ENCODE data around the gene LRRC3. TPM values are rescaled to one million over a fixed set of nuclear protein-coding genes. Genes with fewer than 3 reads are reported as not detected.
"Not testable (repeated sequence)": the region's sequence is repeated elsewhere in the genome, so short reads cannot be mapped to it uniquely, and the experiment has no call there.

Gene LRRC3
- total and polyA plus RNA-seq, 4 donors = 1.4 to 3.6 (median 2.4) TPM

GRCh38 chr21:44414291-44415072 is 40.8 kb upstream of the LRRC3 start:
- Histone ChIP-seq H3K36me3 (ENCODE audit: control insufficient read depth in 4 of 4, insufficient read depth in 4 of 4, low read length in 4 of 4) (no peaks in the 10 kb centered on the region), H3K9ac (ENCODE audit: insufficient read depth in 1 of 2, low read length in 2 of 2) (no peak overlapping the region), H3K9me3 (ENCODE audit: control insufficient read depth in 4 of 4, insufficient read depth in 3 of 4, low read length in 3 of 4) (peaks cover 0 to 2% (median under 1%) of the 10 kb centered on the region in 4 donors), H3K27me3 (ENCODE audit: control insufficient read depth in 3 of 3, insufficient read depth in 3 of 3, low read length in 2 of 3) (no peaks in the 10 kb centered on the region), H3K4me1 (ENCODE audit: control insufficient read depth in 5 of 5, insufficient read depth in 5 of 5, low read length in 5 of 5) (no peaks in the 10 kb centered on the region), H3K27ac (ENCODE audit: low read depth in 1 of 2, low read length in 1 of 2) (no peak overlapping the region), H3K4me3 (no peak overlapping the region)
- WGBS, 2 donors = 87 to 90% methylated on average over 30 of the region's 30 CpGs
- TF ChIP-seq CTCF (IDR thresholded peaks at IDR 0.05; ENCODE audit: control extremely low read depth, extremely low read depth) = no peak
- ATAC-seq (ENCODE audit: insufficient read depth, low FRiP score) (no peak), DNase-seq (peak in 2 of 3 donors; percentile 28 to 51)

GRCh38 chr21:44415073-44416025 is 40.0 kb upstream of the LRRC3 start:
- Histone ChIP-seq H3K36me3 (ENCODE audit: control insufficient read depth in 4 of 4, insufficient read depth in 4 of 4, low read length in 4 of 4) (no peaks in the 10 kb centered on the region), H3K4me1 (ENCODE audit: control insufficient read depth in 5 of 5, insufficient read depth in 5 of 5, low read length in 5 of 5) (no peaks in the 10 kb centered on the region), H3K4me3 (no peak overlapping the region), H3K9me3 (ENCODE audit: control insufficient read depth in 4 of 4, insufficient read depth in 3 of 4, low read length in 3 of 4) (peaks cover 0 to 6% (median under 1%) of the 10 kb centered on the region in 4 donors), H3K9ac (ENCODE audit: insufficient read depth in 1 of 2, low read length in 2 of 2) (no peak overlapping the region), H3K27me3 (ENCODE audit: control insufficient read depth in 3 of 3, insufficient read depth in 3 of 3, low read length in 2 of 3) (no peaks in the 10 kb centered on the region), H3K27ac (ENCODE audit: low read depth in 1 of 2, low read length in 1 of 2) (no peak overlapping the region)
- DNase-seq = no peak
- no peak for TF ChIP-seq CTCF (IDR thresholded peaks at IDR 0.05; ENCODE audit: control extremely low read depth, extremely low read depth)
- no peak for ATAC-seq (ENCODE audit: insufficient read depth, low FRiP score)
- WGBS, 2 donors = 67 to 75% methylated on average over 24 of the region's 24 CpGs

GRCh38 chr21:44416193-44416592 is 39.1 kb upstream of the LRRC3 start:
- Histone ChIP-seq H3K27ac (ENCODE audit: low read depth in 1 of 2, low read length in 1 of 2) (no peak overlapping the region), H3K9ac (ENCODE audit: insufficient read depth in 1 of 2, low read length in 2 of 2) (no peak overlapping the region), H3K27me3 (ENCODE audit: control insufficient read depth in 3 of 3, insufficient read depth in 3 of 3, low read length in 2 of 3) (no peaks in the 10 kb centered on the region), H3K36me3 (ENCODE audit: control insufficient read depth in 4 of 4, insufficient read depth in 4 of 4, low read length in 4 of 4) (no peaks in the 10 kb centered on the region), H3K9me3 (ENCODE audit: control insufficient read depth in 4 of 4, insufficient read depth in 3 of 4, low read length in 3 of 4) (peaks cover 0 to 6% (median under 1%) of the 10 kb centered on the region in 4 donors), H3K4me3 (no peak overlapping the region), H3K4me1 (ENCODE audit: control insufficient read depth in 5 of 5, insufficient read depth in 5 of 5, low read length in 5 of 5) (no peaks in the 10 kb centered on the region)
- no peak for TF ChIP-seq CTCF (IDR thresholded peaks at IDR 0.05; ENCODE audit: control extremely low read depth, extremely low read depth)
- WGBS, 2 donors = 79 to 84% methylated on average over 8 of the region's 8 CpGs
- ATAC-seq (ENCODE audit: insufficient read depth, low FRiP score) = no peak
- no peak for DNase-seq

- not testable (repeated sequence) for DNase-seq; H3K9me3 ChIP-seq (ENCODE audit: control insufficient read depth in 4 of 4, insufficient read depth in 3 of 4, low read length in 3 of 4); H3K36me3 ChIP-seq (ENCODE audit: control insufficient read depth in 4 of 4, insufficient read depth in 4 of 4, low read length in 4 of 4); H3K4me3 ChIP-seq; H3K4me1 ChIP-seq (ENCODE audit: control insufficient read depth in 5 of 5, insufficient read depth in 5 of 5, low read length in 5 of 5); H3K9ac ChIP-seq (ENCODE audit: insufficient read depth in 1 of 2, low read length in 2 of 2); H3K27me3 ChIP-seq (ENCODE audit: control insufficient read depth in 3 of 3, insufficient read depth in 3 of 3, low read length in 2 of 3); H3K27ac ChIP-seq (ENCODE audit: low read depth in 1 of 2, low read length in 1 of 2); ATAC-seq (ENCODE audit: insufficient read depth, low FRiP score)
- WGBS, 2 donors = 95 to 98% methylated on average over 18 to 21 of the region's 21 CpGs
Observed at GRCh38 chr21:44417621-44418107, 37.6 kb upstream of the LRRC3 start.

Measured in lung (tissue), 12 donors.